HUES6 (cell line): ENCODE measurements around the gene UBN1.

ENCODE experiments used
- H3K27ac ChIP-seq: 2 replicates; pipeline ENCODE4 v1.7.0; 2013; ENCODE audit warnings: low read depth, mild to moderate bottlenecking, low read length, inconsistent platforms
- H3K27me3 ChIP-seq: 2 replicates; pipeline ENCODE4 v1.6.1; 2013; ENCODE audit warnings: low read length; ENCODE audit not compliant: control insufficient read depth, insufficient read depth
- H3K36me3 ChIP-seq: 2 replicates; pipeline ENCODE4 v1.6.1; 2013; ENCODE audit warnings: low read length; ENCODE audit not compliant: control insufficient read depth, insufficient read depth
- H3K4me1 ChIP-seq: 2 replicates; pipeline ENCODE4 v1.6.1; 2013; ENCODE audit warnings: low read length; ENCODE audit not compliant: control insufficient read depth, insufficient read depth
- H3K4me3 ChIP-seq: 2 replicates; pipeline ENCODE4 v1.5.1; 2013; ENCODE audit warnings: low read depth, low read length
- H3K9ac ChIP-seq: one replicate; pipeline ENCODE4 v1.6.1; 2013; ENCODE audit warnings: mild to moderate bottlenecking, low read length
- H3K9me3 ChIP-seq: 2 replicates; pipeline ENCODE4 v1.6.1; 2013; ENCODE audit warnings: low read depth, low read length; ENCODE audit not compliant: control insufficient read depth, insufficient read depth

Gene UBN1

GRCh38 chr16:4911970-4912386, 64.7 kb downstream of the UBN1 start:
- Histone ChIP-seq H3K36me3 (peaks cover 3% of the 10 kb centered on the region; the same call in 1 of the 2 replicates), H3K4me3 (no peak overlapping the region), H3K9me3 (no peaks in the 10 kb centered on the region), H3K4me1 (no peaks in the 10 kb centered on the region), H3K27me3 (no peaks in the 10 kb centered on the region), H3K9ac (no peak overlapping the region), H3K27ac (no peak overlapping the region)

GRCh38 chr16:4913130-4913773, 66.0 kb downstream of the UBN1 start:
- H3K27ac ChIP-seq, result no peak overlapping the region
- H3K4me1 ChIP-seq, result peaks cover under 1% of the 10 kb centered on the region; the same call in 1 of the 2 replicates
- H3K27me3 ChIP-seq, result no peaks in the 10 kb centered on the region
- H3K9ac ChIP-seq, result no peak overlapping the region
- H3K4me3 ChIP-seq, result no peak overlapping the region
- H3K9me3 ChIP-seq, result no peaks in the 10 kb centered on the region
- peaks cover 3% of the 10 kb centered on the region; the same call in 1 of the 2 replicates for H3K36me3 ChIP-seq

DNA sequence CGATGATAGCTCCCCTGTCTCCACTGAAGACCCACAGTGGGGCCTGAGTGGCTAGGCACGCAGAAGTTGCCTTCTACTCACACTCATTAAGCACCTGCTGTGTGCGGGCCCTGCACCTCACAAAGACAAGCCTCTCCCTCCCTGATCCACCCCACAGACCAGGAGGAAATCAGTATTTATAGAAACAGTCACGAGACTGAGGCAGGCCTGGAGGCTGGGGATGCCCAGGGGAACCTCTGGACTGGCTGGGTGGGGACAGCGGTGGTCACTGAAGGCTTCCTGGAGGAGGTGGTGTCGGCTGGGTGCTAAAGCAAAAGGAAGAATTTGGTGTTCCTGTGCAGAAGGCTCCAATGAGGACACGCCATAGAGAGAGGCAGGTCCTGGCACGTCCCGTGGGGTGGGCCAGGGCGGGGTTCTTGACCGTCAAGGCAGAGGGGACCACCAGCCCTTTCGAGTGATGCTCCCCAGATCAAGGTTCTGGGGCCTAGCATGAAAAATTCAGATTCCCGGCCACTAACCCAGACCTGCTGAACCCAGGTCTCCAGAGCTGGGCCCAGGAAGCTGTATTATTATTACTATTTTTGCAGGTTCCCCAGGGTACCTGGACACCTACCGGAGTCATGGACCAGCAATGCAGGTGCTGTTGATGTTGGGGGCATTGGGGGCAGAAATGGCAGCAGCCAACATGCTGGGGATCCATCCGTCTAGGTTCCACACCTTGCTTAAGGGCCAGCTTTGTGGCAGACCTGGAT, 66.7 kb downstream of the UBN1 start:
- Histone ChIP-seq H3K36me3 (peaks cover 3% of the 10 kb centered on the region; the same call in 1 of the 2 replicates), H3K27ac (no peak overlapping the region), H3K9me3 (no peaks in the 10 kb centered on the region), H3K27me3 (no peaks in the 10 kb centered on the region), H3K9ac (no peak overlapping the region), H3K4me3 (no peak overlapping the region), H3K4me1 (peaks cover 8% of the 10 kb centered on the region)

GRCh38 chr16:4914528-4915225, 67.4 kb downstream of the UBN1 start:
- H3K9me3 ChIP-seq, result no peaks in the 10 kb centered on the region
- no peak overlapping the region for H3K4me3 ChIP-seq
- peaks cover 10% of the 10 kb centered on the region for H3K4me1 ChIP-seq
- no peak overlapping the region for H3K27ac ChIP-seq
- H3K36me3 ChIP-seq, result peaks cover 3% of the 10 kb centered on the region; the same call in 1 of the 2 replicates
- no peaks in the 10 kb centered on the region for H3K27me3 ChIP-seq
- H3K9ac ChIP-seq, result no peak overlapping the region

GRCh38 chr16:4915226-4915761, 68.0 kb downstream of the UBN1 start:
- no peak overlapping the region for H3K27ac ChIP-seq

GRCh38 chr16:4917117-4917516, 69.8 kb downstream of the UBN1 start:
- H3K4me3 ChIP-seq, result no peak overlapping the region
- H3K9me3 ChIP-seq, result no peaks in the 10 kb centered on the region
- no peak overlapping the region for H3K27ac ChIP-seq
- H3K27me3 ChIP-seq, result no peaks in the 10 kb centered on the region
- H3K4me1 ChIP-seq, result peaks cover 10% of the 10 kb centered on the region
- no peak overlapping the region for H3K9ac ChIP-seq
- H3K36me3 ChIP-seq, result no peaks in the 10 kb centered on the region

More at GRCh38 chr16:4915226-4915761, 68.0 kb downstream of the UBN1 start:
- Histone ChIP-seq H3K9me3 (no peaks in the 10 kb centered on the region), H3K4me1 (peaks cover 10% of the 10 kb centered on the region), H3K9ac (no peak overlapping the region), H3K36me3 (peaks cover 3% of the 10 kb centered on the region; the same call in 1 of the 2 replicates), H3K27me3 (no peaks in the 10 kb centered on the region), H3K4me3 (no peak overlapping the region)

- Histone ChIP-seq H3K36me3 (no peaks in the 10 kb centered on the region), H3K27ac (no peak overlapping the region), H3K9me3 (no peaks in the 10 kb centered on the region), H3K27me3 (no peaks in the 10 kb centered on the region), H3K4me1 (peaks cover 16% of the 10 kb centered on the region), H3K4me3 (no peak overlapping the region), H3K9ac (no peak overlapping the region)
Measured at GRCh38 chr16:4918781-4919251, 71.5 kb downstream of the UBN1 start.

DNA sequence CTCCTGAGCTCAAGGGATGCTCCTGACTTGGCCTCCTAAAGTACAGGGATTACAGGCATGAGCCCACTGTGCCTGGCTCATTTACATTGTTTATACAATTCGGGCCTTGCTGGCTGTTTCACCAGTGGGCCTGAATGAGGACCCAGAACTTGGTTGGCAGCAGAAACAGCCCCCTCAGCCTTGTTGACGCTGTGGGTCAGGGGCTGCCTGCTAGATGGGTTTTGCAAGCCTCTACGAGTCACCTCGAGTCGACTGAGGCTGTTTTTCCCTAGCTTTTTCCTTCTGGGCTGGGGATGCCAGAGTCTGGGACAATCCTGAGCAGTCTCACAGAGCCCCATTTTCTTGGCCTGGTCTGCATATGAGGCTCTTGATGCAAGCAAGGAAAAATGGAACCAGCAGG, 73.5 kb downstream of the UBN1 start:
- Histone ChIP-seq H3K36me3 (no peaks in the 10 kb centered on the region), H3K27me3 (no peaks in the 10 kb centered on the region), H3K4me3 (no peak overlapping the region), H3K4me1 (peaks cover 28% of the 10 kb centered on the region), H3K9ac (no peak overlapping the region), H3K9me3 (no peaks in the 10 kb centered on the region), H3K27ac (no peak overlapping the region)

DNA sequence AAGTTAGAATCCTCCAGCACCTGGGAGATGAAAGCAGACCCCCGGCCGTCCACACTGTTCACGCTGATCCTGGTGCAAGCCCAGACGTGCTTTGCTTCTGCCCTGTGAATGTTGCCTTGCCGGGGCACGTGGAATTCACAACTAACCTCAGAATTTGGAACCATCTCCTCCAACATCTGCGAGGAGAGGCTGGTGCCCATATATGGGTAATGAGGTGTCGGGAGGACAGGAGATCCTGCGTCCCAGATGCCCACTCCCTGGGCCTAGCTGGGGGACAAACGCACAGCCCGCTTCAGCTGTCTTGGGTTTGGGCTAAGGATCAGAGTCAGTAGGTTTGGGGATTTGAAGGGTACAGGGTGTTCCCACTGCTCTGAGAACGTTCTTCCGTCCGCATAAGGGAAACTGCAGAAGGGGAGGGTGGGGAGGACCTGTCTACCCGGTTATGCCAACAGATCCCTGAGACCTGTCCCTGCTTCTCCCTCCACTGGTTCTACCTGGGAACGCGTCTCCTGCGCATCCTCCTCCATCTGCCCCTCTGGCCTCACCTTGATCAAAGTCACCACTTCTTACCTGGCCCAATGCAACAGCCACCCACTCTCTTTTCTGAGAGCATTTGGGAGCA, 75.6 kb downstream of the UBN1 start:
- H3K9ac ChIP-seq, result peak overlapping the region; percentile 56
- no peak overlapping the region for H3K4me3 ChIP-seq
- peaks cover 28% of the 10 kb centered on the region for H3K4me1 ChIP-seq
- H3K9me3 ChIP-seq, result peaks cover 11% of the 10 kb centered on the region
- peaks cover 7% of the 10 kb centered on the region for H3K36me3 ChIP-seq
- no peak overlapping the region for H3K27ac ChIP-seq
- no peaks in the 10 kb centered on the region for H3K27me3 ChIP-seq

GRCh38 chr16:4923853-4924252, 76.6 kb downstream of the UBN1 start:
- Histone ChIP-seq H3K27me3 (no peaks in the 10 kb centered on the region), H3K9ac (no peak overlapping the region), H3K4me1 (peaks cover 21% of the 10 kb centered on the region), H3K36me3 (peaks cover 9% of the 10 kb centered on the region), H3K27ac (no peak overlapping the region), H3K4me3 (no peak overlapping the region), H3K9me3 (peaks cover 14% of the 10 kb centered on the region)
